Stimulated activated CD4-positive, alpha-beta T cell treated with anti-CD3 and anti-CD28 coated beads, TNF-alpha, amount 100 ng/mL, for 24 hours (primary cell): ENCODE measurements around the gene ASB2.
A peak's percentile ranks its signal among the peaks of the same experiment; 100 is the strongest.

Source experiments
- DNase-seq, 3 experiments: peaks; one replicate each; pipeline ENCODE4 v3.0.0-alpha.2; 2020; ENCODE audit warnings: low read depth in 3 of 3

The ASB2 gene

DNA sequence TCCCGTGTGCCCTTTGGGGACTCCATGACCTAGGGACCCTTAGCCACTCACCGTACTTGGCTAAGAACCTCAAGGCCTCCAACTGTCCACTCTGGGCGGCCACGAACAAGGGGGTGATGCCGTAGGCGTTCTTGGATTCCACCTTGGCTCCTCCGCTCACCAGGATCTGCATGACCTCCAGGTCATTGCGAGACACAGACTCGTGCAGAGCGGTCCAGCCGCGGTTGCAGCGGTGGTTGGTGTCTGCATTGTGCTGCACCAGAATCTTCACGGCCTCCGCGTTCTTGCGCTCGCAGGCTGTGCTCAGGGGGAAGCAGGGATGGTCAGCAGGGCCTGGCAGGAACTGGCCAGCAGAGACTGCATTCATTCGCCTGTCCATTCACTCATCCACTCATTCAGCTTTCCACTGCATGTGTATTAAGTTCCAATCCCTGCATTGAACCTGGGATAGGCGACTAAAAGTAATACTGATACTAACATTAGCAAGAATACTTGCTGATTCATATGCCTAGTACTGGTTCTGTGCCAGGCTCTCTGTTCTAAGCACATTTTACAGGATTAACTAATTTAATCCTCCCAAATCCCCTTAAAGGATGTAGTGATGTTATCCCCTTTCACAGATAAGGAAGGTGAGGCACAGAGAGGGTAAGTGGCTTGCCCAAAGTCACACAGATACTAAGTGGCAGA is 25.3 kb downstream of the ASB2 start:
- no peak for DNase-seq

GRCh38 chr14:93949511-93950075 is 26.8 kb downstream of the ASB2 start:
- no peak for DNase-seq

GRCh38 chr14:93947282-93947681 is 29.1 kb downstream of the ASB2 start:
- no peak for DNase-seq

- DNase-seq, result no peak
Measured at GRCh38 chr14:93946541-93947090, 29.8 kb downstream of the ASB2 start.

DNA sequence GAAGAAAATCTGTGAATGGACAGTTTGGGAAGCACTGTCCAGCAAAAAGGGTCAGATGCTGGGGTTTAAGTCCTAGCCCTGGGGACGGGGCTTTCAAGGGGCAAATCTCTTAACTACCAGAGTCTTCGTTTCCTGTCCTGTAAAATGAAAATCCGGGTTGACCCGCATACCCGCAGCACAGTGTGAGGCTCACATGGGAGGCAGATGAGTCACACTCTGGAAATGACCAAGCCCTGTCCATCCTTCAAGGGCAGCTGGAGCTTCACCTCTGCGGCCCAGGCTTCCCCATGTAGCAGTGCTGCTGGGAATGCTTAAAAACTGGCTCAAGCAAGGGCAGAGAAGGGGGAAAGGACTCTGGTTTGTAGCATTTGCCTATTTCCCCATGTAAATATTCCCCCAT is 30.3 kb downstream of the ASB2 start:
- DNase-seq, result no peak

- DNase-seq, result no peak
Measured at GRCh38 chr14:93945070-93945399, 31.3 kb downstream of the ASB2 start.

DNA sequence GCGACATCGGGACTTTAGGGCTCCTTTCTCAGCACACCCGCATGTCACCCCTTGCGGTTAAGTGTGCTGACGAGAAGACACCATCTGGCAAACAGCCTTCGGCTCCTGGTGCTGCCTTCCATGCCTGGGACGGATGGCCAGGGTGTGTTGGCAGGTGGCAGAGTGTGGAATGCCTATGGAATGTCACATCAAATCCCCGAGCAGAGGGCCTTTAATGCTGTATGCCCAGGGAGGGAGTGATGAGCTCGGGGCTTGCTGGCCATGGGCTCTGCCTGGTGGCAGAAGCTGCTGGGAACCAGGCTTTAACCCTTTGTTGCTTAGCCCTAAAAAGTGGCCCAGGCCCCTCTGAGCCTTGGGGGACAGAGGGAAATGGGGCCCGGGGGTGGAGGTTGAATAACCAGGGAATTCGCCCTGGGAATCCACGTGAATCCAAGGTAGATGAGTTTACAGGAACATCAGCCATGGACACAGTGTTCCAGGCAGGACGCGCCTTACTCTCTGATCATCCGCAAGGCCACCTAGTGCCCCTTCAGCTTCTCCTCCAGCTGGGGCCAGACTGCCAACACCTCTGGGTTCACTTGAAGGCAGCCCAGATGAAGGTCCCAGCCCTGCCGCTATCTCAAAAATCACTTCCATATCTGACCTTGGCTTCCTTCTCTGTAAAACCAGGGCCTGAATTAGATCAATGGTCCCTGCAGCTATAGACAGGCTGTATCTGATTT is 31.9 kb downstream of the ASB2 start:
- DNase-seq, result no peak

DNA sequence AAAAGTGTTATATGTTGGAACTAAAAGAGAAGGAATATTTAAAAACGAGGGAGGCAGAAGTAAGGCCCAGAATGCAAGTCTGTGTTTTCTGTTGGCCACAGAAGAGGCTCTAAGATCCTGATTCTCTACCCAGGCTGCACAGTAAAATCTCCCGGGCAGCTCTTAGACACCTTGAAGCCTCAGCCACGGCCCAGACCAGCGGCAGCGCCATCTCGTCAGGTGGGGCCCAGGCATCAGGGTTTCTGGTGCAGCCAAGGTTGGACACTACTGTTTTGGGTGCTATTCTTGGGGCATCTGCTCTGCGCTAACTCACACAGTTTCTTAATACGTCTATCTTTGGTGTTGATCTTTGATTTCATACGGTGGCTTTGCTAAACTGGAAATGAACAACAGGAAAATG is 32.4 kb downstream of the ASB2 start:
- no peak for DNase-seq

DNA sequence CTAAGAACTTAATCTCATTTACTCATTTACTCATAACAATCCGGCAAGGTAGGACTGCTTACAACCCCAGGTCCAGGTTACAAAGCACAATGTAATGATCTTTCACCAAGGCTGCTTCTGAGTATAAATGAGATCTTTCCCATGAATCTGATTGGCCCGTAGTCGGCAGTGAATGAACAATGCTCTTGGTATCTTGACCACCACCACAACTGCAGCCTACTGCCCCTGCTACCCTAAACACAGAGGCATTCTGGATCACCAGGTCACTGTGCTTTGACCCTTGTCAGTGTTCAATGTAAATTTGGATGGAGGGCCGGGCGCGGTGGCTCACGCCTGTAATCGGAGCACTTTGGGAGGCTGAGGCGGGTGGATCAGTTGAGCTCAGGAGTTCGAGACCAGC is 33.3 kb downstream of the ASB2 start:
- DNase-seq, result no peak

- no peak for DNase-seq
Measured at GRCh38 chr14:93941293-93941910, 35.0 kb downstream of the ASB2 start.

DNA sequence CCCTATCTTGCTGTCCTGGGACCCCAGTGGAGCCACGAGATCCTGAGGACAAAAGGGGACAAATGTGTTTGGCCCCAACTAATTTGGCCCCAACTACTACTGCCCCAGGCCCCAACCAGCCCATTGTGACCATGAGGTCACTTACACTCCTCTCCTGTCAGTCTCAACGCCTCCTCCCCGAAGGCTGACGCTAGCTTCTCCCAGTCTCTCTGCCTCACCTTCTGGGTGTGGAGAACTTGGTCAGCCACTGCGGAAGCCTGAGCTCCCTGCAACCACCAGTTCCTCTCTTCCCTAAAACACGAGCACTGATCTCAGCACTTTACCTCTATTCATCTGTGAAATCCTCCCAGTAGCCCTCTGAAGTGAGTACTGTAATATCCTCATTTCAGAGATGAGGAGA is 35.9 kb downstream of the ASB2 start:
- no peak for DNase-seq

GRCh38 chr14:93939304-93940229 is 36.8 kb downstream of the ASB2 start:
- peak; percentile 85 to 93 (median 86) for DNase-seq

DNA sequence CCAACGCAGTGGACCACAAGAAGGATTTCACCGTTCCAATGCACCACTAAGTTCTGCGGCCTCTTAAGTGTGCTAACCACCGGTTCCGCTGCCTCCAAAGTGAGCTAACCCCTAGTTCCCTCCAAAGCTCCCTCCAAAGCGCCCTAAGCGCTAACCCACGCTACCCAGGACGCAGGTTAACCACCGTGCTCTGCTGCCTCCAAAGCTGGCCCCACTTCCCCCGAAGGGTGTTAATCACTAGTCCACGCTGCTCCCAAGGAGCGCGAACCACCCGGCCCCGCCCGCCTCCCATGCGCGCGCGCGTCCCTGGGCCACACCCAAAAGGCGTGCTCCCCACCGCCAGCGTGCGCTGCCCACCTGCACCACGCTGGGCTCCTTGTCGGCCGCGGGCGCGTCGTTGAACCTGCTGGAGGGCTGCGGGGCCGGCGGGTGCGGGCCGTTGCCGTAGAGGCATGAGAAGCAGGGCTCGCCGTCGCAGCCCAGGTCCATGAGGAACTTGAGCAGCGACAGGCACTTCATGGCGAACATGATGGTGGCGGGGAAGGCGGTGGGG is 37.5 kb downstream of the ASB2 start:
- no peak for DNase-seq

GRCh38 chr14:93937519-93937918 is 38.9 kb downstream of the ASB2 start:
- no peak for DNase-seq

- DNase-seq, result no peak
Measured at GRCh38 chr14:93936926-93937325, 39.4 kb downstream of the ASB2 start.

DNA sequence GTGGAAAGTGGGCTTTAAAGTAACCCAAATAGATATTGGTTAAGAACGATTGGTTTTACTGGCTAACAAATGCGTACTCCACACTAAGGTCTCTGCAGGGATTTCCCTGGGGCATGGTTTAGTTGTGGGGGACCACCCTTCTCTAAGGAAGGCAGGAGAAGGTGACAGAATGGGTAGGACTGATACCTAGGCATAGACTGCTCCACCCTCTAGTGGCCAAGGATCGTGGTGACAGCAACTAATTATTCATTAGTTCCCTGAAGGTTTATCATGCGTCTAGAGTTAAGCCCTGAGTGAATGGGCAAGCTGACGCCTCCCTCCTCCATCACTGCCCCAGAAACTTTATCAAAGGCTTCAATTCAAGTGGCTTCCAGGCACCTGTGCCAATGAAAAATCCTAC is 40.1 kb downstream of the ASB2 start:
- no peak for DNase-seq

DNA sequence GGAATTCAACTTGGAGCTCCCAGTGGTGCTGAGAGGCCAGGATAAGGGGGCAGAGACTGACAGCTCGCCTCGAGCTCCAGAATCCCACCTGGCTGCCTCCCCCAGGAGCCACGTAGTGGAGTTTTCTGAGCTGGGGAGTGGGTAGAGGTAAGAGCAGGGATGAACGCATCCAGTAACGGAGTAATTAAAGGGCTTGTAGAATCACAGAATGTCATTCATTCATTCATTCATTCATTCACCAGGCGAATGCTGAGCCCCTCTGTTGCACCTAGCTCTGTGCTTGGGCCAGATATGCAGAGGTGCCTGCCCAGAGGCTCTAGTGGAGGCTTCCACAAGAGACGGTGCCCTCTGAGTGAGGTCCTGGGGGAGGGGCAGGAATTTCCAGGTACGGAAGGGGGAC is 41.2 kb downstream of the ASB2 start:
- DNase-seq, result no peak

DNA sequence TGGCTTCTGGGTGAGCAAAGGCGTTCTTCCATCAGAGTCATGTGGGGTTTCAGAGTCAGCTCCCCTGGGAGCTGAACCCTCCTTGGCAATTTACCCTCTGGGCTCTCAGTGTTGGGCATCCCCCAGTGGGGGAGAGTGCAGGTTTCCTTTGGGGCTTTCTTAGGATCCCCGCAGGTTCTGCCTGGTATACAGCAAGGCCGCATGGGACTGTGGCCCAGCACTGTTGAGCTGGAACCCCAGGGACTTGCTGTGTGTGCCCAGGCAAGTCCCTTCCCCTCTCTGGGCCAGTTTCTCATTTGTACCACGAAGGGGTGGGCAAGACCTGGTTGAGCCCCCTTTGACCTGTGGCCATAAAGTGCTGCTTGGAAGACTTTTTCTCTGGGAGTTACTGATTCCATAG is 43.7 kb downstream of the ASB2 start:
- DNase-seq, result no peak

DNA sequence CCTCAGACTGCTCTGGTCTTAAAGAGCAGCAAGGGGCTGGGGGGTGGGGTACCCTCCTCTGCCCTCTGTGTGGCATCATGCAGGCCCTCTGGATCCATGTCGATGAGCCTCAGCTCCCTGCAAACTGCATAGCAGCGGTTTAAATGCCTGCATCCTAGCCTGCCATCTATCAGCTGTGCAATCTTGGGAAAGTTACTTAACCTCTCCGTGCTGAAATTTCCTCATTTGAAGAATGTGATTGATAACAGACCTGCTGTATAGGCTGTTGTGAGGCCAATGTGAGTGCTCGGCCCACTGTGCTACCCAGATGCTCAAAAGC is 45.4 kb downstream of the ASB2 start:
- DNase-seq, result no peak

GRCh38 chr14:93930296-93930988 is 45.9 kb downstream of the ASB2 start:
- no peak for DNase-seq

GRCh38 chr14:93929657-93930056 is 46.7 kb downstream of the ASB2 start:
- no peak for DNase-seq
